Measurements from ENCODE around the gene FAIM2. TPM values are rescaled to one million over a fixed set of nuclear protein-coding genes. Genes with fewer than 3 reads are reported as not detected.

The FAIM2 gene
- total and polyA plus RNA-seq, 10 of the 15 experiments (the other 5 are each of a cell fraction or from before 2014, with no cell fraction given): not detected

- no peaks in the 10 kb centered on the region for H3K79me2 ChIP-seq (ENCODE audit: control insufficient read depth, insufficient read depth, low read length)
- ChIA-PET RAD21 (ENCODE audit: unreplicated experiment) (no interaction called here), SMC1A (ENCODE audit: uncharacterized antibody, unreplicated experiment) (no interaction called here), CTCF (interaction anchor here (1.1 to 1.7 kb wide), 3 partner anchors 8 to 118 kb away, joined by 3 to 4 read pairs (median 4); no protein-coding TSS in a partner anchor), POLR2A (no interaction called here)
- BruUV-seq (replicated peaks): no TSS peak
- H3K9me3 ChIP-seq (replicated peaks; ENCODE audit: control insufficient read depth, insufficient read depth, low read length): no peaks in the 10 kb centered on the region; the same call in 2 of the 3 replicates
- no peak overlapping the region for H3K9ac ChIP-seq (ENCODE audit: control insufficient read depth, insufficient read depth, low read length)
- TF ChIP-seq SMAD1 (IDR thresholded peaks at IDR 0.05; ENCODE audit: low read depth, partially characterized antibody) (no peak), HDGF (IDR thresholded peaks at IDR 0.05) (no peak), TAF1 (IDR thresholded peaks at IDR 0.05; ENCODE audit: borderline replicate concordance, low read depth, low read length) (no peak), NBN (IDR thresholded peaks at IDR 0.05) (no peak), IRF4 (IDR thresholded peaks at IDR 0.05; ENCODE audit: low read depth, low read length) (no peak), SKIL (IDR thresholded peaks at IDR 0.05; ENCODE audit: low read depth, poor library complexity, severe bottlenecking) (no peak), DPF2 (IDR thresholded peaks at IDR 0.05) (no peak), RB1 (IDR thresholded peaks at IDR 0.05; ENCODE audit: borderline replicate concordance) (no peak), POLR2AphosphoS2 (IDR thresholded peaks at IDR 0.05; ENCODE audit: low read depth, low read length) (no peak), BACH1 (IDR thresholded peaks at IDR 0.05; ENCODE audit: borderline replicate concordance) (no peak), ZNF592 (IDR thresholded peaks at IDR 0.05) (no peak), BCL3 (IDR thresholded peaks at IDR 0.05; ENCODE audit: borderline replicate concordance, insufficient read depth, low read depth, low read length, poor library complexity, severe bottlenecking) (no peak), RCOR1 (conservative IDR thresholded peaks at IDR 0.05; ENCODE audit: low read depth, low read length) (no peak), POLR2A (IDR thresholded peaks at IDR 0.05; ENCODE audit: low read depth, low read length) (no peak)
- H4K20me1 ChIP-seq (ENCODE audit: control insufficient read depth, insufficient read depth): no peaks in the 10 kb centered on the region
- in situ Hi-C loops (cut with MboI) (no loop called here), intact Hi-C loops (cut with micrococcal nuclease; ENCODE audit: unreplicated experiment) (no loop called here)
- no peak overlapping the region for H3K4me3 ChIP-seq
- no peaks in the 10 kb centered on the region for H3K36me3 ChIP-seq (ENCODE audit: control insufficient read depth in 2 of 2, insufficient read depth in 2 of 2, low read length in 1 of 2)
- no peak overlapping the region for H3K4me2 ChIP-seq (ENCODE audit: control insufficient read depth, insufficient read depth)
- DNase-seq (ENCODE audit: low read depth, low spot score) (no peak), ATAC-seq (no peak; the same call in 1 of the 3 replicates), FAIRE-seq (no peak)
- H3K27ac ChIP-seq (ENCODE audit: control insufficient read depth, insufficient read depth): no peak overlapping the region
- H3K4me1 ChIP-seq (ENCODE audit: control insufficient read depth, insufficient read depth, low read length): no peaks in the 10 kb centered on the region
- H3K27me3 ChIP-seq (replicated peaks in 1 of 2; ENCODE audit: control insufficient read depth in 2 of 2, insufficient read depth in 2 of 2, low read length in 1 of 2): peaks cover 8 to 12% of the 10 kb centered on the region in 2 experiments
- no peak overlapping the region for H2AFZ ChIP-seq (ENCODE audit: control insufficient read depth, low read depth, low read length)
- 13% methylated on average over 4 of the region's 4 CpGs for WGBS (ENCODE audit: insufficient coverage, insufficient replicate concordance, low lambda C conversion rate, missing lambda C conversion rate)
These were observed 49.5 kb upstream of the FAIM2 start for GRCh38 chr12:49953151-49953550.

Data from GM12878 (cell line).